IMR-90 (cell line): Measurements from ENCODE around the gene EBLN1. TPM values are rescaled to one million over a fixed set of nuclear protein-coding genes. Genes with fewer than 3 reads are reported as not detected.

ENCODE experiments used
- ATAC-seq: fragments of 200-7000 bp; cut with Tn5 transposase; 2 replicates; pipeline ENCODE4 v1.9.1; 2020; ENCODE audit warnings: low read depth, mild to moderate bottlenecking, moderate library complexity
- BruUV-seq: library from RNA; stranded (reverse); fragments of 400-500 nt; replicated peaks from 2 replicates; lab custom pipeline; 2021; lab: Mats Ljungman, UMichigan
- CTCF ChIA-PET: fragments of 300-600 bp; formaldehyde crosslinking; extraction: SDS; loops from one replicate; lab custom pipeline; 2021; ENCODE audit warnings: antibody characterized with exemption; lab: Yijun Ruan, JAX
- POLR2A ChIA-PET: fragments of 300-600 bp; sonication (Branson Sonifier 250); formaldehyde crosslinking; loops from one replicate; lab custom pipeline; 2022; ENCODE audit warnings: antibody characterized with exemption; ENCODE audit not compliant: unreplicated experiment; lab: Charles Lee
- DNase-seq: peaks from one replicate; pipeline ENCODE4 v3.0.0; 2013
- H2AFZ ChIP-seq: replicated peaks from 2 replicates; pipeline ENCODE3; 2013; ENCODE audit warnings: low read length, mild to moderate bottlenecking; ENCODE audit not compliant: poor library complexity
- H2AK5ac ChIP-seq: 2 replicates; pipeline ENCODE4 v1.6.1; 2013; ENCODE audit warnings: low read depth, low read length, inconsistent platforms
- H2AK9ac ChIP-seq: replicated peaks from 2 replicates; pipeline ENCODE3; 2013; ENCODE audit warnings: mild to moderate bottlenecking, low read depth, low read length, moderate library complexity; ENCODE audit not compliant: poor library complexity
- H2BK120ac ChIP-seq: 2 replicates; pipeline ENCODE4 v1.6.1; 2013; ENCODE audit warnings: low read depth, low read length, inconsistent platforms
- H2BK15ac ChIP-seq: 3 replicates; pipeline ENCODE4 v1.6.1; 2013; ENCODE audit warnings: low read depth, low read length, inconsistent platforms
- H2BK20ac ChIP-seq: 2 replicates; pipeline ENCODE4 v1.6.1; 2013; ENCODE audit warnings: low read depth, mild to moderate bottlenecking, inconsistent platforms, low read length, moderate library complexity
- H2BK5ac ChIP-seq: 2 replicates; pipeline ENCODE4 v1.6.1; 2013; ENCODE audit warnings: mild to moderate bottlenecking, low read depth, low read length, inconsistent platforms; ENCODE audit not compliant: poor library complexity, severe bottlenecking
- H3K14ac ChIP-seq: replicated peaks from 2 replicates; pipeline ENCODE4 v1.6.1; 2013; ENCODE audit warnings: low read depth, low read length, inconsistent platforms
- H3K18ac ChIP-seq: 2 replicates; pipeline ENCODE4 v1.6.1; 2013; ENCODE audit warnings: low read depth, low read length, control low read depth
- H3K23ac ChIP-seq: 2 replicates; pipeline ENCODE4 v1.6.1; 2013; ENCODE audit warnings: low read depth, low read length, inconsistent platforms
- H3K27ac ChIP-seq: 2 replicates; pipeline ENCODE4 v1.5.1; 2013; ENCODE audit warnings: mild to moderate bottlenecking, control low read depth, low read length; ENCODE audit not compliant: insufficient read depth
- H3K27me3 ChIP-seq: 2 replicates; pipeline ENCODE4 v1.6.1; 2013; ENCODE audit warnings: low read length; ENCODE audit not compliant: control insufficient read depth, insufficient read depth
- H3K36me3 ChIP-seq: 2 replicates; pipeline ENCODE4 v1.6.1; 2013; ENCODE audit warnings: low read length, mixed read lengths; ENCODE audit not compliant: control insufficient read depth, insufficient read depth
- H3K4ac ChIP-seq: 2 replicates; pipeline ENCODE4 v1.6.1; 2013; ENCODE audit warnings: low read depth, low read length, inconsistent platforms
- H3K4me1 ChIP-seq: 2 replicates; pipeline ENCODE4 v1.6.1; 2013; ENCODE audit warnings: low read length, mixed read lengths; ENCODE audit not compliant: control insufficient read depth, insufficient read depth
- H3K4me2 ChIP-seq: 2 replicates; pipeline ENCODE4 v1.6.1; 2013; ENCODE audit warnings: low read depth, mild to moderate bottlenecking, control low read depth, low read length, moderate library complexity
- H3K4me3 ChIP-seq: 2 replicates; pipeline ENCODE4 v1.5.1; 2013; ENCODE audit warnings: low read depth, mild to moderate bottlenecking, control low read depth, low read length, moderate library complexity; ENCODE audit not compliant: insufficient read depth
- H3K56ac ChIP-seq: 2 replicates; pipeline ENCODE4 v1.6.1; 2013; ENCODE audit warnings: low read length, inconsistent platforms; ENCODE audit not compliant: insufficient read depth; ENCODE audit errors: extremely low read depth
- H3K79me1 ChIP-seq, 2 experiments: 2 replicates each; pipeline ENCODE4 v1.6.1; 2013; ENCODE audit warnings: low read length in 2 of 2, inconsistent platforms in 1 of 2, low read depth in 1 of 2
- H3K9ac ChIP-seq: 2 replicates; pipeline ENCODE4 v1.6.1; 2013; ENCODE audit warnings: low read depth, low read length, control low read depth
- H3K9me1 ChIP-seq: 2 replicates; pipeline ENCODE4 v1.6.1; 2013; ENCODE audit warnings: low read length, inconsistent platforms; ENCODE audit not compliant: insufficient read depth
- H3K9me3 ChIP-seq: 2 replicates; pipeline ENCODE4 v1.6.1; 2013; ENCODE audit warnings: low read length; ENCODE audit not compliant: control insufficient read depth, insufficient read depth
- H4K20me1 ChIP-seq: 2 replicates; pipeline ENCODE4 v1.6.1; 2013; ENCODE audit warnings: low read length, inconsistent platforms; ENCODE audit not compliant: insufficient read depth
- H4K5ac ChIP-seq: 2 replicates; pipeline ENCODE4 v1.6.1; 2013; ENCODE audit warnings: mild to moderate bottlenecking, low read depth, low read length, control low read depth
- H4K8ac ChIP-seq, 2 experiments: 2 replicates each; pipeline ENCODE4 v1.6.1; 2013; ENCODE audit warnings: low read depth in 2 of 2, low read length in 2 of 2, control low read depth in 1 of 2, inconsistent platforms in 1 of 2
- H4K91ac ChIP-seq: 2 replicates; pipeline ENCODE4 v1.6.1; 2013; ENCODE audit warnings: low read depth, low read length, inconsistent platforms; ENCODE audit not compliant: insufficient read depth
- BHLHE40 ChIP-seq: fragments of 150-350 bp; IDR thresholded peaks from 2 replicates; pipeline ENCODE4 v1.6.1; 2016; ENCODE audit warnings: mild to moderate bottlenecking, low read depth, low read length
- CEBPB ChIP-seq: IDR thresholded peaks from 2 replicates; pipeline ENCODE4 v1.6.1; 2012; ENCODE audit warnings: low read depth, low read length, improper control_type of control experiment
- CHD1 ChIP-seq: IDR thresholded peaks from 2 replicates; pipeline ENCODE4 v1.6.1; 2012; ENCODE audit warnings: low read depth, low read length, improper control_type of control experiment
- MAZ ChIP-seq: IDR thresholded peaks from 2 replicates; pipeline ENCODE4 v1.6.1; 2012; ENCODE audit warnings: low read depth, mild to moderate bottlenecking, low read length, improper control_type of control experiment, moderate library complexity, borderline replicate concordance
- MXI1 ChIP-seq: IDR thresholded peaks from 2 replicates; pipeline ENCODE4 v1.6.1; 2012; ENCODE audit warnings: low read depth, mild to moderate bottlenecking, low read length, moderate library complexity, borderline replicate concordance
- NFE2L2 ChIP-seq: fragments of 150-350 bp; IDR thresholded peaks from 2 replicates; pipeline ENCODE4 v1.6.1; 2016; ENCODE audit warnings: low read depth, mild to moderate bottlenecking, low read length
- POLR2A ChIP-seq: IDR thresholded peaks from 2 replicates; pipeline ENCODE4 v1.6.1; 2012; ENCODE audit warnings: mild to moderate bottlenecking, low read depth, low read length
- RAD21 ChIP-seq: IDR thresholded peaks from 2 replicates; pipeline ENCODE4 v1.6.1; 2012; ENCODE audit warnings: low read length, improper control_type of control experiment
- RCOR1 ChIP-seq: IDR thresholded peaks from 2 replicates; pipeline ENCODE4 v1.6.1; 2012; ENCODE audit warnings: mild to moderate bottlenecking, low read length, improper control_type of control experiment; ENCODE audit not compliant: insufficient replicate concordance
- RFX5 ChIP-seq: IDR thresholded peaks from 2 replicates; pipeline ENCODE4 v1.8.0; 2012; ENCODE audit warnings: low read depth, mild to moderate bottlenecking, low read length, moderate library complexity
- SMC3 ChIP-seq: fragments of 150-350 bp; IDR thresholded peaks from 2 replicates; pipeline ENCODE4 v1.6.1; 2016; ENCODE audit warnings: low read depth, mild to moderate bottlenecking, antibody characterized with exemption, low read length, moderate library complexity
- WGBS, 2 experiments: methylation state at CpG; one replicate each; pipeline versions ENCODE4 v1.1.5 to v1.1.7; 2013; ENCODE audit warnings: missing lambda C conversion rate in 2 of 2; ENCODE audit not compliant: insufficient read length in 1 of 2; ENCODE audit errors: extremely low coverage in 2 of 2; 5-methylcytosine and 5-hydroxymethylcytosine counted together
- dilution Hi-C: fragments of 300-500 bp; cut with HindIII; formaldehyde crosslinking; loops from one replicate; pipeline ENCODE4 v1.14.3; 2018; ENCODE audit warnings: low sequenced_read_pairs; ENCODE audit not compliant: unreplicated experiment
- in situ Hi-C: fragments of 300-500 bp; cut with MboI; formaldehyde crosslinking; loops from 3 replicates; pipeline ENCODE4 v1.14.3; 2019; ENCODE audit warnings: low sequenced_read_pairs, inconsistent platforms, mixed read lengths
- intact Hi-C: fragments of 100-400 bp; cut with micrococcal nuclease; formaldehyde crosslinking; loops from 2 replicates; pipeline ENCODE4 v1.10.0; 2022
- polyA plus RNA-seq, 3 experiments: library from polyadenylated mRNA; depleted of rRNA; stranded (reverse); fragments of >200 nt; gene quantifications; 2 replicates each; pipeline ENCODE4 v1.2.3, GENCODE V29; 2012; ENCODE audit warnings: low replicate concordance in 1 of 3
- total RNA-seq: library from RNA; depleted of rRNA; stranded (reverse); fragments of >200 nt; gene quantifications from 2 replicates; pipeline ENCODE4 v1.2.3, GENCODE V29; 2012
- TF ChIP-seq, protein P1 (sequence below): conservative IDR thresholded peaks from 2 replicates; pipeline ENCODE4 v1.5.1; 2012; ENCODE audit warnings: mild to moderate bottlenecking, low read depth, low read length, improper control_type of control experiment
- TF ChIP-seq, protein P2 (sequence below): fragments of 150-350 bp; IDR thresholded peaks from 2 replicates; pipeline ENCODE4 v1.6.1; 2017; ENCODE audit warnings: mild to moderate bottlenecking, antibody characterized with exemption, low read length, low read depth

Gene EBLN1
- total and polyA plus RNA-seq, 2 of the 4 experiments (the other 2 are of a cell fraction) = not detected

GRCh38 chr10:22219308-22219707, 1.5 kb upstream of the EBLN1 start:
- Histone ChIP-seq H3K56ac (no peak overlapping the region), H3K9ac (no peak overlapping the region), H3K4ac (no peak overlapping the region), H3K4me1 (no peaks in the 10 kb centered on the region), H4K91ac (no peak overlapping the region), H4K8ac (no peak overlapping the region), H3K4me2 (no peak overlapping the region), H4K5ac (no peak overlapping the region), H3K9me1 (no peaks in the 10 kb centered on the region), H3K27ac (no peak overlapping the region), H3K4me3 (no peak overlapping the region), H2AK5ac (no peak overlapping the region), H2BK120ac (no peak overlapping the region), H2BK20ac (no peak overlapping the region), H3K79me1 (no peaks in the 10 kb centered on the region), H3K9me3 (0 out of 2 replicates have a peak, but pooled peaks cover 2% of the 10 kb centered on the region), H3K14ac (no peak overlapping the region), H3K36me3 (no peaks in the 10 kb centered on the region), H2BK15ac (no peak overlapping the region), H2BK5ac (no peak overlapping the region), H4K20me1 (no peaks in the 10 kb centered on the region), H2AFZ (no peak overlapping the region), H3K23ac (no peak overlapping the region), H3K27me3 (0 out of 2 replicates have a peak, but pooled peaks cover 2% of the 10 kb centered on the region), H2AK9ac (no peak overlapping the region), H3K18ac (no peak overlapping the region)
- ChIA-PET CTCF (no interaction called here), POLR2A (no interaction called here)
- intact Hi-C loops = no loop called here
- WGBS, 2 experiments = no CpG with 5 or more reads among the region's 1 CpG
- ATAC-seq (no peak), DNase-seq (no peak)
- dilution Hi-C loops = no loop called here
- in situ Hi-C loops = no loop called here
- no TSS peak for BruUV-seq
- no peak for TF ChIP-seq RAD21
- TF ChIP-seq, protein P1, sequence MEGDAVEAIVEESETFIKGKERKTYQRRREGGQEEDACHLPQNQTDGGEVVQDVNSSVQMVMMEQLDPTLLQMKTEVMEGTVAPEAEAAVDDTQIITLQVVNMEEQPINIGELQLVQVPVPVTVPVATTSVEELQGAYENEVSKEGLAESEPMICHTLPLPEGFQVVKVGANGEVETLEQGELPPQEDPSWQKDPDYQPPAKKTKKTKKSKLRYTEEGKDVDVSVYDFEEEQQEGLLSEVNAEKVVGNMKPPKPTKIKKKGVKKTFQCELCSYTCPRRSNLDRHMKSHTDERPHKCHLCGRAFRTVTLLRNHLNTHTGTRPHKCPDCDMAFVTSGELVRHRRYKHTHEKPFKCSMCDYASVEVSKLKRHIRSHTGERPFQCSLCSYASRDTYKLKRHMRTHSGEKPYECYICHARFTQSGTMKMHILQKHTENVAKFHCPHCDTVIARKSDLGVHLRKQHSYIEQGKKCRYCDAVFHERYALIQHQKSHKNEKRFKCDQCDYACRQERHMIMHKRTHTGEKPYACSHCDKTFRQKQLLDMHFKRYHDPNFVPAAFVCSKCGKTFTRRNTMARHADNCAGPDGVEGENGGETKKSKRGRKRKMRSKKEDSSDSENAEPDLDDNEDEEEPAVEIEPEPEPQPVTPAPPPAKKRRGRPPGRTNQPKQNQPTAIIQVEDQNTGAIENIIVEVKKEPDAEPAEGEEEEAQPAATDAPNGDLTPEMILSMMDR = no peak
- no peak for TF ChIP-seq MAZ
- no peak for TF ChIP-seq NFE2L2
- TF ChIP-seq CEBPB = no peak
- no peak for TF ChIP-seq SMC3
- no peak for TF ChIP-seq RFX5
- TF ChIP-seq, protein P2, sequence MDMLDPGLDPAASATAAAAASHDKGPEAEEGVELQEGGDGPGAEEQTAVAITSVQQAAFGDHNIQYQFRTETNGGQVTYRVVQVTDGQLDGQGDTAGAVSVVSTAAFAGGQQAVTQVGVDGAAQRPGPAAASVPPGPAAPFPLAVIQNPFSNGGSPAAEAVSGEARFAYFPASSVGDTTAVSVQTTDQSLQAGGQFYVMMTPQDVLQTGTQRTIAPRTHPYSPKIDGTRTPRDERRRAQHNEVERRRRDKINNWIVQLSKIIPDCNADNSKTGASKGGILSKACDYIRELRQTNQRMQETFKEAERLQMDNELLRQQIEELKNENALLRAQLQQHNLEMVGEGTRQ = no peak
- no peak for TF ChIP-seq POLR2A
- TF ChIP-seq RCOR1 = no peak
- no peak for TF ChIP-seq CHD1
- no peak for TF ChIP-seq MXI1
- TF ChIP-seq BHLHE40 = no peak
